GM23338 (cell line): ENCODE results near the gene CAPN1. TPM values are rescaled to one million over a fixed set of nuclear protein-coding genes. Genes with fewer than 3 reads are reported as not detected.

Experiments
- ATAC-seq: fragments of 200-7000 bp; cut with Tn5 transposase; 3 replicates; pipeline ENCODE4 v1.9.1; 2020
- DNase-seq: peaks from one replicate; pipeline ENCODE4 v3.0.0-alpha.2; 2015; ENCODE audit warnings: low spot score
- H2AFZ ChIP-seq: fragments of 200-600 bp; sonication (generic); 2 replicates; pipeline ENCODE4 v1.8.0; 2016; ENCODE audit warnings: antibody characterized with exemption, mild to moderate bottlenecking, moderate library complexity
- H3F3A ChIP-seq: fragments of 200-600 bp; sonication (generic); replicated peaks from 2 replicates; pipeline ENCODE4 v1.8.0; 2017; ENCODE audit warnings: antibody characterized with exemption, mixed run types, low read depth
- H3K27ac ChIP-seq: fragments of 200-600 bp; sonication (generic); 2 replicates; pipeline ENCODE4 v1.6.1; 2016; ENCODE audit warnings: low read depth
- H3K27me3 ChIP-seq: fragments of 200-600 bp; sonication (generic); 2 replicates; pipeline ENCODE4 v1.8.0; 2016; ENCODE audit warnings: mild to moderate bottlenecking, mixed run types, moderate library complexity; ENCODE audit not compliant: insufficient read depth
- H3K36me3 ChIP-seq: fragments of 200-600 bp; sonication (generic); 2 replicates; pipeline ENCODE4 v1.8.0; 2016; ENCODE audit warnings: mild to moderate bottlenecking; ENCODE audit not compliant: insufficient read depth
- H3K4me1 ChIP-seq: fragments of 200-600 bp; sonication (generic); 2 replicates; pipeline ENCODE4 v1.8.0; 2016; ENCODE audit warnings: mild to moderate bottlenecking, moderate library complexity; ENCODE audit not compliant: insufficient read depth
- H3K4me2 ChIP-seq: fragments of 200-600 bp; sonication (generic); 2 replicates; pipeline ENCODE4 v1.7.1; 2017; ENCODE audit warnings: mixed run types
- H3K4me3 ChIP-seq: fragments of 200-600 bp; sonication (generic); 2 replicates; pipeline ENCODE4 v1.6.1; 2016; ENCODE audit warnings: mixed run types
- H3K79me2 ChIP-seq: fragments of 200-600 bp; sonication (generic); replicated peaks from 2 replicates; pipeline ENCODE4 v1.8.0; 2017; ENCODE audit warnings: mild to moderate bottlenecking; ENCODE audit not compliant: insufficient read depth
- H3K9me2 ChIP-seq: fragments of 200-600 bp; sonication (generic); 2 replicates; pipeline ENCODE4 v1.8.0; 2017; ENCODE audit not compliant: insufficient read depth
- H4K20me1 ChIP-seq: fragments of 200-600 bp; sonication (generic); replicated peaks from 2 replicates; pipeline ENCODE4 v1.8.0; 2017; ENCODE audit warnings: mild to moderate bottlenecking; ENCODE audit not compliant: insufficient read depth
- H3K27ac Mint-ChIP-seq: 2 replicates; pipeline ENCODE4 v1.8.0; 2020; ENCODE audit warnings: inconsistent platforms, mild to moderate bottlenecking, moderate library complexity, mixed read lengths
- H3K27me3 Mint-ChIP-seq: 3 replicates; pipeline ENCODE4 v1.8.0; 2022; ENCODE audit warnings: low read depth, mild to moderate bottlenecking, moderate library complexity, mixed read lengths, inconsistent platforms; ENCODE audit not compliant: insufficient read depth, poor library complexity
- H3K36me3 Mint-ChIP-seq: 3 replicates; pipeline ENCODE4 v1.8.0; 2021; ENCODE audit warnings: low read depth, mild to moderate bottlenecking, inconsistent platforms, moderate library complexity, mixed read lengths
- H3K4me1 Mint-ChIP-seq: 3 replicates; pipeline ENCODE4 v1.8.0; 2020; ENCODE audit warnings: mild to moderate bottlenecking, inconsistent platforms, mixed read lengths
- H3K4me3 Mint-ChIP-seq: 3 replicates; pipeline ENCODE4 v1.8.0; 2021; ENCODE audit warnings: moderate library complexity, mild to moderate bottlenecking, inconsistent platforms, mixed read lengths
- H3K9me3 Mint-ChIP-seq: 3 replicates; pipeline ENCODE4 v1.8.0; 2020; ENCODE audit warnings: moderate library complexity, mild to moderate bottlenecking, inconsistent platforms, mixed read lengths
- CREB1 ChIP-seq: fragments of 250-450 bp; sonication (Bioruptor Pico); IDR thresholded peaks from 2 replicates; pipeline ENCODE4 v1.5.0; 2020; ENCODE audit warnings: low read depth, mild to moderate bottlenecking, moderate library complexity
- CTCF ChIP-seq, 2 experiments: fragments of 200-600 bp in 1 of 2; sonication (generic) in 1 of 2; conservative IDR thresholded peaks; 2 replicates each; pipeline versions ENCODE4 v1.5.1 to v1.6.1; 2016 to 2017; ENCODE audit warnings: antibody characterized with exemption in 2 of 2, low read depth in 2 of 2, mild to moderate bottlenecking in 2 of 2, moderate library complexity in 1 of 2
- ETS1 ChIP-seq: IDR thresholded peaks from 2 replicates; pipeline ENCODE4 v1.6.1; 2016; ENCODE audit warnings: antibody characterized with exemption
- EZH2 ChIP-seq: fragments of 200-600 bp; sonication (generic); IDR thresholded peaks from one replicate; pipeline ENCODE4 v1.8.0; 2017; ENCODE audit warnings: antibody characterized with exemption, mild to moderate bottlenecking, low read depth; ENCODE audit not compliant: unreplicated experiment
- EZH2phosphoT487 ChIP-seq: fragments of 200-600 bp; sonication (generic); IDR thresholded peaks from one replicate; pipeline ENCODE4 v1.8.1; 2018; ENCODE audit warnings: antibody characterized with exemption; ENCODE audit not compliant: unreplicated experiment
- JUNB ChIP-seq: IDR thresholded peaks from one replicate; pipeline ENCODE4 v1.6.1; 2016; ENCODE audit warnings: antibody characterized with exemption; ENCODE audit not compliant: unreplicated experiment
- NANOG ChIP-seq: IDR thresholded peaks from 2 replicates; pipeline ENCODE4 v1.6.1; 2016; ENCODE audit warnings: antibody characterized with exemption, borderline replicate concordance
- POLR2AphosphoS5 ChIP-seq: IDR thresholded peaks from 2 replicates; pipeline ENCODE4 v1.6.1; 2016; ENCODE audit warnings: antibody characterized with exemption, low read depth
- REST ChIP-seq: IDR thresholded peaks from one replicate; pipeline ENCODE4 v1.6.1; 2018; ENCODE audit warnings: antibody characterized with exemption; ENCODE audit not compliant: unreplicated experiment
- STAT1 ChIP-seq: IDR thresholded peaks from one replicate; pipeline ENCODE4 v1.6.1; 2016; ENCODE audit warnings: antibody characterized with exemption; ENCODE audit not compliant: unreplicated experiment
- ZNF114 ChIP-seq: fragments of 250-450 bp; sonication (Bioruptor Pico); IDR thresholded peaks from 2 replicates; pipeline ENCODE4 v1.5.0; 2020; ENCODE audit warnings: mild to moderate bottlenecking, moderate library complexity
- ZNF331 ChIP-seq: fragments of 250-450 bp; sonication (Bioruptor Pico); IDR thresholded peaks from 2 replicates; pipeline ENCODE4 v1.5.0; 2020; ENCODE audit warnings: low read depth, mild to moderate bottlenecking, moderate library complexity
- ZNF462 ChIP-seq: fragments of 250-450 bp; sonication (Bioruptor Pico); IDR thresholded peaks from 2 replicates; pipeline ENCODE4 v1.5.0; 2020; ENCODE audit warnings: mild to moderate bottlenecking, moderate library complexity
- polyA plus RNA-seq: library from polyadenylated mRNA; unstranded; fragments of >200 nt; fragmentation: Nextera tagmentation; extraction: Ambion mirVana; gene quantifications from 2 replicates; pipeline ENCODE4 v1.2.1, GENCODE V29; 2016
- total RNA-seq: library from RNA; depleted of rRNA; stranded (reverse); fragments of >200 nt; shearing (Covaris generic); gene quantifications from 2 replicates; pipeline ENCODE4 v1.2.3, GENCODE V29; 2014

Gene CAPN1
- total and polyA plus RNA-seq, 2 experiments from 2014 or later = 67.3 to 277 TPM

GRCh38 chr11:65246506-65246905 is 64.8 kb downstream of the CAPN1 start:
- Histone ChIP-seq H2AFZ (no peak overlapping the region), H3K79me2 (no peaks in the 10 kb centered on the region), H4K20me1 (no peaks in the 10 kb centered on the region), H3K4me2 (no peak overlapping the region), H3F3A (peaks cover 2% of the 10 kb centered on the region; the same call in 1 of the 2 replicates), H3K9me2 (no peaks in the 10 kb centered on the region), H3K4me1 (peaks cover 9% of the 10 kb centered on the region), H3K36me3 (no peaks in the 10 kb centered on the region), H3K27me3 (no peaks in the 10 kb centered on the region), H3K4me3 (no peak overlapping the region), H3K27ac (no peak overlapping the region)
- no peak overlapping the region for H3K4me3 Mint-ChIP-seq
- no peak for DNase-seq
- H3K27me3 Mint-ChIP-seq = peaks cover 12% of the 10 kb centered on the region
- ATAC-seq = no peak
- peaks cover 10% of the 10 kb centered on the region for H3K9me3 Mint-ChIP-seq
- H3K36me3 Mint-ChIP-seq = peaks cover 14% of the 10 kb centered on the region
- peaks cover 14% of the 10 kb centered on the region for H3K4me1 Mint-ChIP-seq
- TF ChIP-seq CREB1 (CRISPR knock-in tag) = no peak
- no peak for TF ChIP-seq EZH2phosphoT487
- TF ChIP-seq ZNF331 (CRISPR knock-in tag) = no peak
- TF ChIP-seq STAT1 = no peak
- TF ChIP-seq EZH2 = no peak
- TF ChIP-seq POLR2AphosphoS5 = no peak
- no peak for TF ChIP-seq ETS1
- no peak for TF ChIP-seq REST
- no peak for TF ChIP-seq CTCF (conservative IDR thresholded peaks at IDR 0.05; ENCODE audit: low read depth in 2 of 2)
- TF ChIP-seq NANOG = no peak
- TF ChIP-seq ZNF462 (CRISPR knock-in tag) = no peak
- no peak for TF ChIP-seq JUNB
- no peak for TF ChIP-seq ZNF114 (CRISPR knock-in tag)
- no peak overlapping the region for H3K27ac Mint-ChIP-seq
